Neural cell (in vitro differentiated cells): ENCODE results near the gene KPNA1.

Experiments
- EP300 ChIP-seq: fragments of 450-650 bp; conservative IDR thresholded peaks from 2 replicates; pipeline ENCODE4 v1.6.1; 2014; ENCODE audit warnings: antibody characterized with exemption, mild to moderate bottlenecking, moderate library complexity; ENCODE audit not compliant: poor library complexity, severe bottlenecking
- EZH2 ChIP-seq: fragments of 200-600, 300-800 bp; shearing (Covaris generic), sonication (generic); IDR thresholded peaks from 2 replicates; pipeline ENCODE4 v1.6.1; 2014; ENCODE audit warnings: antibody characterized with exemption, low read length, borderline replicate concordance, mild to moderate bottlenecking; ENCODE audit not compliant: insufficient read depth, poor library complexity, severe bottlenecking
- MXI1 ChIP-seq: fragments of 450-650 bp; conservative IDR thresholded peaks from 2 replicates; pipeline ENCODE4 v1.6.1; 2014; ENCODE audit warnings: antibody characterized with exemption, mild to moderate bottlenecking; ENCODE audit not compliant: poor library complexity, severe bottlenecking
- POLR2AphosphoS5 ChIP-seq: IDR thresholded peaks from 2 replicates; pipeline ENCODE4 v1.6.1; 2012
- TF ChIP-seq, protein P1 (sequence below): fragments of 450-650 bp; IDR thresholded peaks from 2 replicates; pipeline ENCODE4 v1.5.1; 2014; ENCODE audit warnings: antibody characterized with exemption, mild to moderate bottlenecking, moderate library complexity; ENCODE audit not compliant: poor library complexity, severe bottlenecking
- TF ChIP-seq, protein P2 (sequence below): IDR thresholded peaks from 2 replicates; pipeline ENCODE4 v1.6.1; 2012; ENCODE audit warnings: borderline replicate concordance

- TF ChIP-seq, protein P1, sequence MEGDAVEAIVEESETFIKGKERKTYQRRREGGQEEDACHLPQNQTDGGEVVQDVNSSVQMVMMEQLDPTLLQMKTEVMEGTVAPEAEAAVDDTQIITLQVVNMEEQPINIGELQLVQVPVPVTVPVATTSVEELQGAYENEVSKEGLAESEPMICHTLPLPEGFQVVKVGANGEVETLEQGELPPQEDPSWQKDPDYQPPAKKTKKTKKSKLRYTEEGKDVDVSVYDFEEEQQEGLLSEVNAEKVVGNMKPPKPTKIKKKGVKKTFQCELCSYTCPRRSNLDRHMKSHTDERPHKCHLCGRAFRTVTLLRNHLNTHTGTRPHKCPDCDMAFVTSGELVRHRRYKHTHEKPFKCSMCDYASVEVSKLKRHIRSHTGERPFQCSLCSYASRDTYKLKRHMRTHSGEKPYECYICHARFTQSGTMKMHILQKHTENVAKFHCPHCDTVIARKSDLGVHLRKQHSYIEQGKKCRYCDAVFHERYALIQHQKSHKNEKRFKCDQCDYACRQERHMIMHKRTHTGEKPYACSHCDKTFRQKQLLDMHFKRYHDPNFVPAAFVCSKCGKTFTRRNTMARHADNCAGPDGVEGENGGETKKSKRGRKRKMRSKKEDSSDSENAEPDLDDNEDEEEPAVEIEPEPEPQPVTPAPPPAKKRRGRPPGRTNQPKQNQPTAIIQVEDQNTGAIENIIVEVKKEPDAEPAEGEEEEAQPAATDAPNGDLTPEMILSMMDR = no peak
- TF ChIP-seq MXI1 (no peak), EP300 (no peak), POLR2AphosphoS5 (no peak), EZH2 (no peak)
- TF ChIP-seq, protein P2, sequence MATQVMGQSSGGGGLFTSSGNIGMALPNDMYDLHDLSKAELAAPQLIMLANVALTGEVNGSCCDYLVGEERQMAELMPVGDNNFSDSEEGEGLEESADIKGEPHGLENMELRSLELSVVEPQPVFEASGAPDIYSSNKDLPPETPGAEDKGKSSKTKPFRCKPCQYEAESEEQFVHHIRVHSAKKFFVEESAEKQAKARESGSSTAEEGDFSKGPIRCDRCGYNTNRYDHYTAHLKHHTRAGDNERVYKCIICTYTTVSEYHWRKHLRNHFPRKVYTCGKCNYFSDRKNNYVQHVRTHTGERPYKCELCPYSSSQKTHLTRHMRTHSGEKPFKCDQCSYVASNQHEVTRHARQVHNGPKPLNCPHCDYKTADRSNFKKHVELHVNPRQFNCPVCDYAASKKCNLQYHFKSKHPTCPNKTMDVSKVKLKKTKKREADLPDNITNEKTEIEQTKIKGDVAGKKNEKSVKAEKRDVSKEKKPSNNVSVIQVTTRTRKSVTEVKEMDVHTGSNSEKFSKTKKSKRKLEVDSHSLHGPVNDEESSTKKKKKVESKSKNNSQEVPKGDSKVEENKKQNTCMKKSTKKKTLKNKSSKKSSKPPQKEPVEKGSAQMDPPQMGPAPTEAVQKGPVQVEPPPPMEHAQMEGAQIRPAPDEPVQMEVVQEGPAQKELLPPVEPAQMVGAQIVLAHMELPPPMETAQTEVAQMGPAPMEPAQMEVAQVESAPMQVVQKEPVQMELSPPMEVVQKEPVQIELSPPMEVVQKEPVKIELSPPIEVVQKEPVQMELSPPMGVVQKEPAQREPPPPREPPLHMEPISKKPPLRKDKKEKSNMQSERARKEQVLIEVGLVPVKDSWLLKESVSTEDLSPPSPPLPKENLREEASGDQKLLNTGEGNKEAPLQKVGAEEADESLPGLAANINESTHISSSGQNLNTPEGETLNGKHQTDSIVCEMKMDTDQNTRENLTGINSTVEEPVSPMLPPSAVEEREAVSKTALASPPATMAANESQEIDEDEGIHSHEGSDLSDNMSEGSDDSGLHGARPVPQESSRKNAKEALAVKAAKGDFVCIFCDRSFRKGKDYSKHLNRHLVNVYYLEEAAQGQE = no peak
Observed at GRCh38 chr3:122515020-122515468, 305 bp upstream of the KPNA1 start.
